Mesenchymal stem cell (in vitro differentiated cells and primary cell): ENCODE measurements around the gene NOTCH3.

ENCODE experiments used
- DNase-seq: peaks from one replicate; pipeline ENCODE4 v3.0.0-alpha.2; 2013
- H2AFZ ChIP-seq: one replicate; pipeline ENCODE4 v1.6.1; 2013; ENCODE audit warnings: low read depth, mild to moderate bottlenecking, control low read depth, inconsistent platforms, low read length, moderate library complexity
- H2AK5ac ChIP-seq: 2 replicates; pipeline ENCODE4 v1.6.1; 2013; ENCODE audit warnings: low read length, moderate library complexity, mild to moderate bottlenecking, inconsistent platforms; ENCODE audit not compliant: severe bottlenecking
- H2BK120ac ChIP-seq: one replicate; pipeline ENCODE4 v1.6.1; 2013; ENCODE audit warnings: low read depth, mild to moderate bottlenecking, inconsistent platforms, low read length, moderate library complexity
- H2BK12ac ChIP-seq, 2 experiments: one replicate each; pipeline ENCODE4 v1.6.1; 2013; ENCODE audit warnings: inconsistent platforms in 2 of 2, low read length in 2 of 2, mild to moderate bottlenecking in 2 of 2, moderate library complexity in 2 of 2, control low read depth in 1 of 2
- H2BK15ac ChIP-seq: one replicate; pipeline ENCODE4 v1.6.1; 2013; ENCODE audit warnings: mild to moderate bottlenecking, low read depth, inconsistent platforms; ENCODE audit not compliant: poor library complexity, severe bottlenecking
- H2BK5ac ChIP-seq: 2 replicates; pipeline ENCODE4 v1.6.1; 2013; ENCODE audit warnings: low read depth, mild to moderate bottlenecking, low read length, control low read depth, inconsistent platforms; ENCODE audit not compliant: poor library complexity, severe bottlenecking
- H3K14ac ChIP-seq, 2 experiments: one replicate each; pipeline ENCODE4 v1.6.1; 2013; ENCODE audit warnings: inconsistent platforms in 2 of 2, low read length in 2 of 2, control low read depth in 1 of 2, mild to moderate bottlenecking in 1 of 2, moderate library complexity in 1 of 2
- H3K18ac ChIP-seq, 2 experiments: one replicate each; pipeline ENCODE4 v1.6.1; 2013; ENCODE audit warnings: inconsistent platforms in 2 of 2, low read length in 2 of 2, control low read depth in 1 of 2, low read depth in 1 of 2, mild to moderate bottlenecking in 1 of 2
- H3K23ac ChIP-seq, 2 experiments: one replicate each; pipeline ENCODE4 v1.6.1; 2013; ENCODE audit warnings: inconsistent platforms in 2 of 2, low read length in 2 of 2, mild to moderate bottlenecking in 2 of 2, moderate library complexity in 2 of 2, control low read depth in 1 of 2
- H3K27ac ChIP-seq: 2 replicates; pipeline ENCODE4 v1.5.1; 2013; ENCODE audit warnings: mild to moderate bottlenecking, moderate library complexity, low read length, control low read depth, inconsistent platforms; ENCODE audit not compliant: poor library complexity, severe bottlenecking
- H3K27me3 ChIP-seq, 2 experiments: 2 replicates each; pipeline versions ENCODE4 v1.6.1 to v1.7.0; 2013; ENCODE audit warnings: low read length in 2 of 2, mild to moderate bottlenecking in 2 of 2, moderate library complexity in 2 of 2, control low read depth in 1 of 2, inconsistent platforms in 1 of 2; ENCODE audit not compliant: control insufficient read depth in 1 of 2, insufficient read depth in 1 of 2
- H3K36me3 ChIP-seq, 2 experiments: 2 replicates each; pipeline versions ENCODE4 v1.6.1 to v1.7.0; 2013; ENCODE audit warnings: low read length in 2 of 2, control low read depth in 1 of 2, inconsistent platforms in 1 of 2, low read depth in 1 of 2, mild to moderate bottlenecking in 1 of 2; ENCODE audit not compliant: insufficient read depth in 2 of 2, control insufficient read depth in 1 of 2
- H3K4ac ChIP-seq, 2 experiments: one replicate each; pipeline ENCODE4 v1.6.1; 2013; ENCODE audit warnings: inconsistent platforms in 2 of 2, low read length in 2 of 2, mild to moderate bottlenecking in 2 of 2, moderate library complexity in 2 of 2, control low read depth in 1 of 2, low read depth in 1 of 2
- H3K4me1 ChIP-seq: 2 replicates; pipeline ENCODE4 v1.6.1; 2013; ENCODE audit warnings: low read depth, low read length, control low read depth; ENCODE audit not compliant: control insufficient read depth, insufficient read depth
- H3K4me2 ChIP-seq: 2 replicates; pipeline ENCODE4 v1.6.1; 2013; ENCODE audit warnings: low read length, mild to moderate bottlenecking, inconsistent platforms; ENCODE audit not compliant: poor library complexity, severe bottlenecking
- H3K4me3 ChIP-seq, 2 experiments: 2 replicates each; pipeline versions ENCODE4 v1.5.1 to v1.7.0; 2013; ENCODE audit warnings: low read length in 2 of 2, mild to moderate bottlenecking in 2 of 2, control low read depth in 1 of 2, low read depth in 1 of 2; ENCODE audit not compliant: insufficient read depth in 1 of 2
- H3K79me1 ChIP-seq: replicated peaks from 2 replicates; pipeline ENCODE4 v1.6.1; 2013; ENCODE audit warnings: mild to moderate bottlenecking, control low read depth, low read length, inconsistent platforms; ENCODE audit not compliant: poor library complexity, severe bottlenecking
- H3K9ac ChIP-seq: 2 replicates; pipeline ENCODE4 v1.7.0; 2013; ENCODE audit warnings: mild to moderate bottlenecking, low read length, moderate library complexity
- H3K9me3 ChIP-seq: 2 replicates; pipeline ENCODE4 v1.7.0; 2013; ENCODE audit warnings: mild to moderate bottlenecking, low read length; ENCODE audit not compliant: control insufficient read depth
- H4K8ac ChIP-seq: one replicate; pipeline ENCODE4 v1.6.1; 2013; ENCODE audit warnings: inconsistent platforms, mild to moderate bottlenecking, low read length, moderate library complexity
- H4K91ac ChIP-seq: one replicate; pipeline ENCODE4 v1.6.1; 2013; ENCODE audit warnings: mild to moderate bottlenecking, low read length, inconsistent platforms
- WGBS: methylation state at CpG from one replicate; pipeline ENCODE4 v1.1.7; 2013; ENCODE audit warnings: mixed read lengths; 5-methylcytosine and 5-hydroxymethylcytosine counted together

NOTCH3 gene

DNA sequence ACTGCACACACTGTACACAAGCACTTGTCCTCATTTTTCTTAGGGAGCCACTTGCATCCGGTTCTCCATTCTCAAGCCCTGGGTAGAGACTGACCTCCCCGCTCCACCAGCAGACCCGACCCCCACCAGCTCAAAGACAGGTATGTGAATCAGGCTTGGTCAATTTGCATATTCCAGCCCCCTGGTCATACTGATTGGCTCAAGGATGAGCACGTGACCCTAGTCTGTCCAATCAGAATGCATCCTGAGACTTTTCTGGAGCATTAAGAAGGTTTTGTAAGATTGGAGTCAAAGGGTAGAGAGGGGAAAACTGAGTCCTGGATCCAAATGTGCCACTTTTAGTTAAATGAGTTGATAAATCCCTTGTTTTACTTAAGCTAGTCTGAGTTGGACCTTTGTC lies 34.1 kb downstream of the NOTCH3 start:
- no peak overlapping the region for H4K8ac ChIP-seq
- H3K27ac ChIP-seq: no peak overlapping the region
- no peak overlapping the region for H2BK120ac ChIP-seq
- no peak overlapping the region for H3K4ac ChIP-seq
- no peak overlapping the region for H3K4me3 ChIP-seq
- H3K36me3 ChIP-seq: peaks cover 20 to 36% of the 10 kb centered on the region in 2 experiments
- H3K9ac ChIP-seq: no peak overlapping the region
- no peak overlapping the region for H2BK5ac ChIP-seq
- H3K4me2 ChIP-seq: no peak overlapping the region
- H3K18ac ChIP-seq: no peak overlapping the region
- DNase-seq: no peak
- 68% methylated on average over 4 of the region's 4 CpGs for WGBS
- H3K23ac ChIP-seq: no peak overlapping the region
- H3K9me3 ChIP-seq: peaks cover 23% of the 10 kb centered on the region
- H3K79me1 ChIP-seq: no peaks in the 10 kb centered on the region
- H4K91ac ChIP-seq: no peak overlapping the region
- no peak overlapping the region for H2AK5ac ChIP-seq
- H3K27me3 ChIP-seq: no peaks in the 10 kb centered on the region
- H2BK15ac ChIP-seq: no peak overlapping the region
- H2BK12ac ChIP-seq: no peak overlapping the region
- no peak overlapping the region for H2AFZ ChIP-seq
- H3K14ac ChIP-seq: no peak overlapping the region
- H3K4me1 ChIP-seq: no peaks in the 10 kb centered on the region

DNA sequence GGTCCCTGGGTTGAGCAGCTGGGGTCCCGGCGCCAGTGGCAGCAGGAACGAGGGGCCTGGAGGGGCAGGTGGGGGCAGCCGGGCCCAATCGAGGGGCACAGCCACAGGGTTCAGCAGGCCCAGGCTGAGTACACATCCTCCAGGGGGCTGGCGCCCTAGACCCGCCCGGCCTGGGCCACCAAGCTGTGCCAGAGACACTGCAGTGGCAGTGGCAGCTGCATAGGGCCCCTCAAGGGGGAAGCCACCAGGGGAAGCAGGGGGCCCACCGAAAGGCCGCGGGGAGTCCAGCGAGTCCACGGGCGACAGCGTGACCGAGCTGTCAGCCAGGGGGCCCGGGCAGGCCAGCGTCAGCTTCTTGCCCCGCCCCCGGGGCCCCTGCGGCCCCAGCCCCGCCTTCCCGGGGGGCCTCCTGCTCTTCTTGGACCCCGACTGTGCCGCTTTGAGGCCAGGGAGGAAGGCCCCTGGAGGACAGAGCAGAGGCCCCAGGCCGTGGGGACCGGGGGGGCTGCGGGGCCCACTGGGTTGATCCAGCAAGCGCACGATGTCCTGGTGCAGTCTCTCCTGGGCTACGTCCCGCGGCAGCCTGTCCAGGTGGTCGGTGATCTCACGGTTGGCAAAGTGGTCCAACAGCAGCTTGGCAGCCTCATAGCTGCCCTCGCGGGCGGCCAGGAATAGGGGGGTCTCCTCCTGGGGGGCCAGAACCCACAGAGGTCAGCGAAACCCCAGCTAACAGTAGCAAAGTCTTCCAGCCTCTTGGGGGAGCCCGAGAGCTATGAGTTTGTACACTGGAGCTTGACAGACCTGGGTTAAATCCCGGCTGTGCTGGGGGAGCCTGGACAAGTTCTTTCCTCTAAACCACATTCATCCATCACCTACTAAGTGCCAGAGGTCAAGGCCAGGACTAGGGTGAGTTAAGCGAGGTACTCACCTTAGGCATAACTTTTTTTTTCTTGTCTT lies 39.5 kb downstream of the NOTCH3 start:
- Histone ChIP-seq H3K36me3 (peaks cover 26 to 30% of the 10 kb centered on the region in 2 experiments), H4K8ac (no peak overlapping the region), H3K27me3 (no peaks in the 10 kb centered on the region), H2BK12ac (no peak overlapping the region), H3K9me3 (peaks cover 37% of the 10 kb centered on the region), H2AFZ (no peak overlapping the region), H3K23ac (no peak overlapping the region), H3K79me1 (no peaks in the 10 kb centered on the region), H3K4ac (no peak overlapping the region), H3K4me2 (no peak overlapping the region), H3K4me1 (no peaks in the 10 kb centered on the region), H2BK5ac (no peak overlapping the region), H3K9ac (no peak overlapping the region), H2BK120ac (no peak overlapping the region), H3K14ac (no peak overlapping the region), H3K27ac (no peak overlapping the region), H2BK15ac (no peak overlapping the region), H3K18ac (no peak overlapping the region), H3K4me3 (no peak overlapping the region), H2AK5ac (no peak overlapping the region), H4K91ac (no peak overlapping the region)
- DNase-seq: peak; percentile 23
- 93% methylated on average over 42 of the region's 42 CpGs for WGBS

DNA sequence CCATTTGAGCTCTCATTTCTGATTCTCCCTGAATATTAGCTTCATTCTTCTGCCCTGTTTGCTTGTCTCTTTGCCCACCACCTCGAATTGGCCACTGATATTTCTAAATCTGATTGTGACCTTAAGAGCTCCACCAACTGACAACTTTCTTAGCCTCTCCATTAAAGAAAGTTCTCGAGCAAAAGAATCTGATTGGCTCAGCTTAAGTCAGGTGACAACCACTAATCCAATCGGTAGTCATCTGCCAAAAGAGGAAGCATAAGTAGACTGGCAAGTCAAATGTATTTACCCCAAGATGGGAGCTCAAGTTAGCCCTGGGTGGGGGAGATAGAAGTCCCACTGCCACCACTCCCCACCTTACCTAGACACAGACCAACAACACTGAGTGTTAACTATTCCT lies 41.5 kb downstream of the NOTCH3 start:
- no peaks in the 10 kb centered on the region for H3K4me1 ChIP-seq
- H2BK5ac ChIP-seq: no peak overlapping the region
- H3K4me3 ChIP-seq: no peak overlapping the region
- no peak overlapping the region for H3K9ac ChIP-seq
- no peak overlapping the region for H2BK12ac ChIP-seq
- peaks cover 23% of the 10 kb centered on the region for H3K9me3 ChIP-seq
- H2AK5ac ChIP-seq: no peak overlapping the region
- H3K4me2 ChIP-seq: no peak overlapping the region
- no peak overlapping the region for H2BK15ac ChIP-seq
- no peak overlapping the region for H3K14ac ChIP-seq
- no peak overlapping the region for H2AFZ ChIP-seq
- H3K79me1 ChIP-seq: no peaks in the 10 kb centered on the region
- H3K18ac ChIP-seq: no peak overlapping the region
- H4K8ac ChIP-seq: no peak overlapping the region
- no peaks in the 10 kb centered on the region for H3K27me3 ChIP-seq
- no peak overlapping the region for H3K23ac ChIP-seq
- no peak overlapping the region for H2BK120ac ChIP-seq
- DNase-seq: peak; percentile 24
- H3K27ac ChIP-seq: no peak overlapping the region
- H3K4ac ChIP-seq: no peak overlapping the region
- no peak overlapping the region for H4K91ac ChIP-seq
- WGBS: 73% methylated on average over 3 of the region's 3 CpGs
- peaks cover 7 to 17% of the 10 kb centered on the region in 2 experiments for H3K36me3 ChIP-seq

DNA sequence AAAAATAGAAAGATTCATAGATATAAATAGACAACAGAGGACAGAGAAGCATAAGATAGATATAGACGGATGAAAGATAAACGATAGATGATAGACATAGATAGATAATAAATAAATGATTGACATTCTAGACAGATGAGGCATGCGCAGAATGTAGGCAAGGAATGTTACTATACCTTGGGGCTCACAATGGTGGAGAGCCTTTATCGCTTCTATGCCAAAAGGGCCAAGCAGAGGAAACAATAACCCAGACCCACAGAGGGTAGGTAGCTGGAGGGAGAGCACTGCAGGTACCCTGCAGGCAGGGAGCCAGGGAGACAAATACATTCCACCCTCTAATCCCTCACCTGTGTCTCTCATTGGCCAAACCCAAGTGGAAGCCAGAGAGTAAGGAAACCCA lies 44.4 kb downstream of the NOTCH3 start:
- H3K14ac ChIP-seq: no peak overlapping the region
- H2BK5ac ChIP-seq: no peak overlapping the region
- H3K23ac ChIP-seq: no peak overlapping the region
- WGBS: 96% methylated on average over 4 of the region's 4 CpGs
- peaks cover 0 to 11% of the 10 kb centered on the region in 2 experiments for H3K36me3 ChIP-seq
- no peak overlapping the region for H2AK5ac ChIP-seq
- H2BK120ac ChIP-seq: no peak overlapping the region
- no peak overlapping the region for H3K18ac ChIP-seq
- H3K4me2 ChIP-seq: no peak overlapping the region
- no peak overlapping the region for H3K27ac ChIP-seq
- H4K91ac ChIP-seq: no peak overlapping the region
- H3K27me3 ChIP-seq: peaks cover 8 to 19% of the 10 kb centered on the region in 2 experiments
- H3K4ac ChIP-seq: no peak overlapping the region
- peaks cover 23% of the 10 kb centered on the region for H3K9me3 ChIP-seq
- H2AFZ ChIP-seq: no peak overlapping the region
- H3K9ac ChIP-seq: no peak overlapping the region
- H3K4me3 ChIP-seq: no peak overlapping the region
- no peak for DNase-seq
- H4K8ac ChIP-seq: no peak overlapping the region
- no peaks in the 10 kb centered on the region for H3K79me1 ChIP-seq
- peaks cover 3% of the 10 kb centered on the region for H3K4me1 ChIP-seq
- no peak overlapping the region for H2BK12ac ChIP-seq
- no peak overlapping the region for H2BK15ac ChIP-seq
